Measurements from ENCODE around the gene SRMS.

Gene SRMS

GRCh38 chr20:63491635-63492230 lies 55.8 kb downstream of the SRMS start:
- DNase-seq (ENCODE audit: low spot score), result no peak

GRCh38 chr20:63491078-63491477 lies 56.5 kb downstream of the SRMS start:
- DNase-seq (ENCODE audit: low spot score), result no peak
